Measurements from ENCODE around the gene CLSTN1. TPM values are rescaled to one million over a fixed set of nuclear protein-coding genes. Genes with fewer than 3 reads are reported as not detected.

CLSTN1 gene
- total RNA-seq, 3 donors from 2014 or later (not counting 1 experiment from before 2014, with no cell fraction given) = 83.1 to 114 (median 94.5) TPM

- no peak for TF ChIP-seq CTCF (IDR thresholded peaks at IDR 0.05)
- peaks cover 4 to 8% of the 10 kb centered on the region in 2 donors for H3K4me1 Mint-ChIP-seq
- Histone ChIP-seq H3K27ac (ENCODE audit: low read length) (no peak overlapping the region), H3K27me3 (ENCODE audit: control insufficient read depth, insufficient read depth, low read length) (no peaks in the 10 kb centered on the region), H3K4me3 (ENCODE audit: low read length) (no peak overlapping the region), H3K36me3 (ENCODE audit: control insufficient read depth, insufficient read depth, low read length) (peaks cover 19% of the 10 kb centered on the region), H3K9me3 (ENCODE audit: control insufficient read depth, insufficient read depth, low read length) (no peaks in the 10 kb centered on the region), H3K4me1 (ENCODE audit: control insufficient read depth, insufficient read depth, low read length) (peaks cover 6% of the 10 kb centered on the region)
- H3K27me3 Mint-ChIP-seq (ENCODE audit: low read depth in 2 of 2) = no peaks in the 10 kb centered on the region
- no peak for DNase-seq
- no peaks in the 10 kb centered on the region for H3K36me3 Mint-ChIP-seq
- no peak overlapping the region for H3K4me3 Mint-ChIP-seq
- intact Hi-C loops (cut with micrococcal nuclease) = no loop called here
- ATAC-seq = no peak
- WGBS (ENCODE audit: insufficient coverage) = 98% methylated on average over 3 of the region's 3 CpGs
- no peaks in the 10 kb centered on the region for H3K9me3 Mint-ChIP-seq
- H3K27ac Mint-ChIP-seq = no peak overlapping the region
Observed at GRCh38 chr1:9868244-9868590, 44.5 kb upstream of the CLSTN1 start.

GRCh38 chr1:9867408-9868243 lies 43.9 kb upstream of the CLSTN1 start:
- H3K4me1 ChIP-seq (ENCODE audit: control insufficient read depth, insufficient read depth, low read length) = peaks cover 6% of the 10 kb centered on the region
- Mint-ChIP-seq H3K4me1 (peaks cover 4 to 8% of the 10 kb centered on the region in 2 donors), H3K4me3 (no peak overlapping the region), H3K36me3 (no peaks in the 10 kb centered on the region), H3K9me3 (no peaks in the 10 kb centered on the region), H3K27ac (no peak overlapping the region), H3K27me3 (ENCODE audit: low read depth in 2 of 2) (no peaks in the 10 kb centered on the region)
- no peaks in the 10 kb centered on the region for H3K9me3 ChIP-seq (ENCODE audit: control insufficient read depth, insufficient read depth, low read length)
- DNase-seq = peak; percentile 88 to 94
- 47% methylated on average over 12 of the region's 15 CpGs for WGBS (ENCODE audit: insufficient coverage)
- no peaks in the 10 kb centered on the region for H3K27me3 ChIP-seq (ENCODE audit: control insufficient read depth, insufficient read depth, low read length)
- peaks cover 21% of the 10 kb centered on the region for H3K36me3 ChIP-seq (ENCODE audit: control insufficient read depth, insufficient read depth, low read length)
- H3K4me3 ChIP-seq (ENCODE audit: low read length) = no peak overlapping the region
- intact Hi-C loops (cut with micrococcal nuclease) = loop anchor here (1.0 kb wide), 4 partner anchors 83 to 372 kb away; no protein-coding TSS in a partner anchor
- H3K27ac ChIP-seq (ENCODE audit: low read length) = no peak overlapping the region
- peak; percentile 91 for TF ChIP-seq CTCF (IDR thresholded peaks at IDR 0.05)
- ATAC-seq = peak; percentile 91 to 100 (median 98)

- Mint-ChIP-seq H3K9me3 (no peaks in the 10 kb centered on the region), H3K36me3 (no peaks in the 10 kb centered on the region), H3K27ac (no peak overlapping the region), H3K4me3 (no peak overlapping the region), H3K27me3 (ENCODE audit: low read depth in 2 of 2) (no peaks in the 10 kb centered on the region), H3K4me1 (peaks cover 4 to 8% of the 10 kb centered on the region in 2 donors)
- intact Hi-C loops (cut with micrococcal nuclease) = loop anchor here (1.0 kb wide), 4 partner anchors 83 to 372 kb away; no protein-coding TSS in a partner anchor
- H3K4me3 ChIP-seq (ENCODE audit: low read length) = no peak overlapping the region
- TF ChIP-seq CTCF (IDR thresholded peaks at IDR 0.05) = no peak
- no peaks in the 10 kb centered on the region for H3K27me3 ChIP-seq (ENCODE audit: control insufficient read depth, insufficient read depth, low read length)
- DNase-seq (no peak), ATAC-seq (no peak)
- no peak overlapping the region for H3K27ac ChIP-seq (ENCODE audit: low read length)
- WGBS (ENCODE audit: insufficient coverage) = 96% methylated on average over 6 of the region's 6 CpGs
- H3K9me3 ChIP-seq (ENCODE audit: control insufficient read depth, insufficient read depth, low read length) = no peaks in the 10 kb centered on the region
- peaks cover 6% of the 10 kb centered on the region for H3K4me1 ChIP-seq (ENCODE audit: control insufficient read depth, insufficient read depth, low read length)
- peaks cover 24% of the 10 kb centered on the region for H3K36me3 ChIP-seq (ENCODE audit: control insufficient read depth, insufficient read depth, low read length)
Observed at GRCh38 chr1:9866836-9867235, 43.1 kb upstream of the CLSTN1 start.

Measured in natural killer cell (primary cell).